LNCAP (cell line): ENCODE results near the gene CD200R1.

Source experiments
- TF ChIP-seq, protein P1 (sequence below): fragments of 450-650 bp; IDR thresholded peaks from 2 replicates; pipeline ENCODE4 v1.5.1; 2017; ENCODE audit warnings: mild to moderate bottlenecking

The CD200R1 gene, protein sequence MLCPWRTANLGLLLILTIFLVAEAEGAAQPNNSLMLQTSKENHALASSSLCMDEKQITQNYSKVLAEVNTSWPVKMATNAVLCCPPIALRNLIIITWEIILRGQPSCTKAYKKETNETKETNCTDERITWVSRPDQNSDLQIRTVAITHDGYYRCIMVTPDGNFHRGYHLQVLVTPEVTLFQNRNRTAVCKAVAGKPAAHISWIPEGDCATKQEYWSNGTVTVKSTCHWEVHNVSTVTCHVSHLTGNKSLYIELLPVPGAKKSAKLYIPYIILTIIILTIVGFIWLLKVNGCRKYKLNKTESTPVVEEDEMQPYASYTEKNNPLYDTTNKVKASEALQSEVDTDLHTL

DNA sequence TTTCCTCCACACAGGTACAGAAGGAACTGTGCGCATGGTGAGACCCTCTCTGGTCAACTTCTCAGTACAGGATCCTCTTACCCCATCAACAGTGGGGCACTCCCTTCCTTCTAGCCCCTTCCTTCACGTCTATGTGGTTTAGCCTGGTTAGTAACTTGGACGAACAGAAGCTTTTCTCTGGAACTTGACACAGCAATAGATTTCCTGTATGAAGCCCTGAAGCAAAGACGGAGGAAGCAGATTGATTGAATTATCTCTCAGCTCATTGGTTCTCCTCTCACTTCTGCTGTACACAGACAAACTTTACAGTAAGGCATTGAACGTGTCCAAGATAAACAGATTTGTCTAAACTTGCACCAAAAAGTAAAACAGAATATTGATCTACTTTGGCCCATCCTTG lies at the start of gene CD200R1:
CD200R1 (minus strand) TSS at position 210 of the 400 bp plus-strand sequence. CDS start 246 bp downstream, outside the sequence.
- TF ChIP-seq, protein P1, sequence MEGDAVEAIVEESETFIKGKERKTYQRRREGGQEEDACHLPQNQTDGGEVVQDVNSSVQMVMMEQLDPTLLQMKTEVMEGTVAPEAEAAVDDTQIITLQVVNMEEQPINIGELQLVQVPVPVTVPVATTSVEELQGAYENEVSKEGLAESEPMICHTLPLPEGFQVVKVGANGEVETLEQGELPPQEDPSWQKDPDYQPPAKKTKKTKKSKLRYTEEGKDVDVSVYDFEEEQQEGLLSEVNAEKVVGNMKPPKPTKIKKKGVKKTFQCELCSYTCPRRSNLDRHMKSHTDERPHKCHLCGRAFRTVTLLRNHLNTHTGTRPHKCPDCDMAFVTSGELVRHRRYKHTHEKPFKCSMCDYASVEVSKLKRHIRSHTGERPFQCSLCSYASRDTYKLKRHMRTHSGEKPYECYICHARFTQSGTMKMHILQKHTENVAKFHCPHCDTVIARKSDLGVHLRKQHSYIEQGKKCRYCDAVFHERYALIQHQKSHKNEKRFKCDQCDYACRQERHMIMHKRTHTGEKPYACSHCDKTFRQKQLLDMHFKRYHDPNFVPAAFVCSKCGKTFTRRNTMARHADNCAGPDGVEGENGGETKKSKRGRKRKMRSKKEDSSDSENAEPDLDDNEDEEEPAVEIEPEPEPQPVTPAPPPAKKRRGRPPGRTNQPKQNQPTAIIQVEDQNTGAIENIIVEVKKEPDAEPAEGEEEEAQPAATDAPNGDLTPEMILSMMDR = no peak

DNA sequence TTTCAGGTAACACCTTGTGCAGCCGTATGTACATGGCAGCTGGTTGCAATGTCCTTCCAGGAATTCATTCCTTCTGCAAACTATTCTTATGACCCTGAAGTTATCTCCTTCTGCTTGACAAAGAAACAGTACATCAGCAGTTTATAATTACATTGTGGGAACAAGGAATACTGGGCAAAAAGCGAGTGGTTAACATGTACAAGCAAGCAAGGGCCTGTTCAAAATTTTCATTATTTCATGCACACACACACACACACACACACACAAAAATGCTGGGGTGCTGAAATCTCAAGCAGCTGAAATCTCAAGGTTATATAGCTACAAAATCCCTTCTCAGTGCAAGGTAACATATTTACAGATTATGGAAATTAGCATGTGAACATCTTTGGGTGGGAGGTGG lies 46.6 kb upstream of the CD200R1 start:
- TF ChIP-seq, protein P1 = no peak

DNA sequence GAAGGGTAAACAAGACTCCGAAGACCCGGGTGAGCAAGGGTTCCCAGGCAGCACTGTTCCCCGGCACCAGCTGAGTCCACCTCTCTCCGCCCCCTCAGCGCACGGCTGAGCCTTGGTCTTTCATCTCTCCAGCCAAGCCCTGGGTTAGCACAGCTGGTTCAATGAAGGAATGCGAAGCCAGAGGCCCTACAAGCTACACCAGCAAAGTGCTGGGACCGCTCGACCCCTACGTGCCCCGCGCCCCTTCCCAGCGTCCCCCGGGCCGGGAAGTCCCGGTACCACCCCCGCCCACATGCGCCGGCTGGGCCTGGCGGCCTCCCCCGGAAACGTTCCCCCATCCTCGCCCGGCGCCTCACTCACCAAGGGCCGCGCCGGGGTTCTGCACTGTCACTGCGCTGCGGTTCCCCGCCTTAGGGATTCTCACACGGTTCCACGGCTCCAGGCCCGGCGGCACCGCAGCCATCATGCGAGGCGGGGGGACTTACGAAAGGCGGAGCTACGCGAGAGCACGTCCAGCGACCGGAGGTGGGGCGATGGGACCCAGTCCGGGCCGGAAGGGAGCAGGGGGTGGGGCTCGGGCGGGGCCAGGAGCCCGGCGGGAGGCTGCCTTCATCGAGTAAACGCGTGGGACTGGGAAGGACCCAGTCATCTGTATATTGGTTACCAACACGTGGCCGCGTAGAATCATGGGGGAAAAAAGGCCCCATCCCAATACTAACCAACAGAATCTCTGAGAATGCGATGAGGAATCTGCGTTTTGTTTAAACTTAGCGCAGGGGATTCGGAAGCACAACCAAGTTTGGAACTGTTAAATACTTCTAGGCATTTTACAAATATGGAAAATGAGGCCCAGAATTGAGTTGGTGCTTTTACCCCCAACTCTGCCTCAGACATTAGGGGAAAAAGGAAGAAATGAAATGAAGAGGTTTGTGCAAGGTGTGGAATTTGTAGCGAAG lies 44.6 kb upstream of the CD200R1 start:
- TF ChIP-seq, protein P1 = no peak

DNA sequence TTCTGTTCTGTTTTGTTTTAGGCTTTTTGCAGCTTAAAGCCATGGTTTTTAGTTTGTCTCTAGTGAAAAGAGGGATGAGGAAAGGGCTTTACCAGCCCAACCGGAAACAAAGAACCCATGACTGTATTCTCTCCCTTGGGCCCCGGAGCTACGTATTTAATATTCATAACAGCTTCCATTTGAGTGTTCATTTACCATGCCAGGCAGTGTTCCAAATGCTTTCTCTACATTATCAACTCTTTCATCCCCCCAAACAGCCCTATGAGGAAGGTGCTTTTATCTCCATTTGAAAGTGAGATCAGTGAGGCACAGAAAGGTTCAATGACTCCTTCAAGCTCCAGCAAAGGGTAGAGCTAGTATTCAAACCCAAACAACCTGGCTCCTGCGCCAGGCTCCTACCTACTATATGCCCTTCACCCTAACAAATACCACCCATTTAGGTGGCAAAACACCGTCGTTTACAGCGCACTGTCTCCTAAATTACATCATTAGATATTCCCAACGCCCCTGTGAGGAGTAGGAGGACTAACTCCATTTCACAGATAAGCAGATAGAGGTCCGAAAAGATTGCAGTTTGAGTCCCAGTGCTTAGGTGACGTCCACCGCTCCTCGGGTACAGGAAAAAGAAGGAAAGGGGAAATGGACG lies 43.8 kb upstream of the CD200R1 start:
- TF ChIP-seq, protein P1 = no peak

DNA sequence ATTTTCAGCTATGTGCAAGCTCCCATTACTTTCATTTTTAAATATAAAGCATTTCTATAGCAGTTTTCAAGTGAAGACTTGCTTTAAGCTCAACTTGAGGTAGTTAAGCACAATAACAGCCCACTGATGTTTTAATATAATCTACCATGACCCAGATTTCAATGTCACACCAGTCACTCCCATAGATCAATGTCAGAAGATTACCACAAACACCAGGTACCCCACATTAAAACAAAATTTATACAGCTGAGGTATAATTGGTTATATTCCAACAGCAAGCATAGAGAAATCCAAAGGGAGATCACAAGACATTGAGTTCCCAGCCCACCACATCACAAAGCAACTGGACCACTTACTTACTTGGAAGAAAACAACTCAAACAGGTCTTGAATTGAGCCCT lies 38.7 kb upstream of the CD200R1 start:
- TF ChIP-seq, protein P1 = no peak

DNA sequence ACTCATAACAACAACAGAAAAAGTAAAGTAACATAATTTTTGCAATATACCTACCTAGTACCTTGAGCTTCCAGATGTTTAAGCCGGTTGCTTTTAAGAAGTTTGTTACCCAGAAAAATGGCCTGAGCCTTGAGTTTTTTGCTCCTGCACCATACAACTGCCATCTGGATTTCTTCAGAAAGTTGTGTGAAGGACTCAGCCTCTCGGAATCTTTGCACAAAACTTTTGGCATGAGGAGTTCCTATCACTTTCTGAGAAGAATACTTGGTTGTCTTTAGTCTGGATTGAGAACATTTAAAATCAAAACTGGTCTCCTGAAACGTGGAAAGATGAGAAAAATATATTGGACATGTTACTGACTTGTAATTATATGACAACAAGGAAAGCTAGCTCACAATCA lies 33.2 kb upstream of the CD200R1 start:
- TF ChIP-seq, protein P1 = no peak

DNA sequence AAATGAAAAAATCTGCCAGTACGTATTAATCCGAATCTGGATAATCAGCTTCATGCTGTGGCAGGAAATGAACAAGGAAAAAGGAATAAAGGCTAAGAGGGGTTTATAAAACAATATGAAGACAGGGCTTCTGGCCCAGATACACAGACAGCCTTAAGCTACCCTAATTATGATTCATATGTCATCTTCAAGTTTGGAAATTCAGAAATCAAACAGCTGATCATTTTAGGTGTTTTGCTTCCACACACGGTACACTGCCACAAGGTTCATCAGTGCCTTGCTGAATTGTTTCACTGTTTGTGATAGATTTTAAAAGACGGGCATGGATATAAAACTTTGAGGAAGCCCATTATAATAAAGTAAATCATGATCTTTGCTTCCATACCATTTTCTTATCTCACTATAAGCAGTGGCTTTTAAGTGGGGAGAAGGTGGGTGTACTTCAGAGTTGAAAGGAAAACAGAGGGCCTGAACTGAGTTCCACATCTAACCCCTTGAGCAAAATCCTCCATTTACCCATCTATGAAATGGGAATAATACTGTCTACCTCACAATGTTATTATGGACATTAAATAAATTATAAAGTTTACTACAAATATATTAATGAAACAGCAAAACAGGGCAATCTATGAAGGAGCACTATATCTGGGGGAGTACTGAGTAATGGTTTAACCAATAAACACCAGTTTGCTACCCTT lies 31.6 kb upstream of the CD200R1 start:
- TF ChIP-seq, protein P1 = no peak
